HG03066 (cell line): Measurements from ENCODE around the gene OIT3.

Experiments used
- ATAC-seq: cut with Tn5 transposase; IDR thresholded peaks from one replicate; pipeline ENCODE4 v1.9.1; 2021; ENCODE audit warnings: low read depth; ENCODE audit not compliant: unreplicated experiment

OIT3 gene

GRCh38 chr10:72893136-72893798 lies at the start of gene OIT3:
Gene OIT3, plus strand, starts transcription at chr10:72893739. Its CDS starts 60 bp downstream, at chr10:72893799.
- ATAC-seq = no peak

GRCh38 chr10:72846238-72846637 lies 47.3 kb upstream of the OIT3 start:
- ATAC-seq = no peak

- ATAC-seq = no peak
Observed at GRCh38 chr10:72847681-72848080, 45.9 kb upstream of the OIT3 start.

GRCh38 chr10:72850861-72851260 lies 42.7 kb upstream of the OIT3 start:
- ATAC-seq = no peak

GRCh38 chr10:72851509-72851908 lies 42.0 kb upstream of the OIT3 start:
- ATAC-seq = no peak

- ATAC-seq = no peak
Observed at GRCh38 chr10:72852508-72852907, 41.0 kb upstream of the OIT3 start.

- ATAC-seq = no peak
Observed at GRCh38 chr10:72855129-72855528, 38.4 kb upstream of the OIT3 start.

- ATAC-seq = no peak
Observed at GRCh38 chr10:72855790-72856189, 37.7 kb upstream of the OIT3 start.

GRCh38 chr10:72858067-72858466 lies 35.5 kb upstream of the OIT3 start:
- no peak for ATAC-seq

- ATAC-seq = no peak
Observed at GRCh38 chr10:72862957-72863356, 30.6 kb upstream of the OIT3 start.

GRCh38 chr10:72875250-72876055 lies 18.1 kb upstream of the OIT3 start:
- no peak for ATAC-seq

- ATAC-seq = no peak
Observed at GRCh38 chr10:72879245-72879644, 14.3 kb upstream of the OIT3 start.

GRCh38 chr10:72881291-72881690 lies 12.2 kb upstream of the OIT3 start:
- ATAC-seq = no peak

GRCh38 chr10:72883861-72884260 lies 9.7 kb upstream of the OIT3 start:
- no peak for ATAC-seq

- ATAC-seq = no peak
Observed at GRCh38 chr10:72885953-72886352, 7.6 kb upstream of the OIT3 start.

GRCh38 chr10:72886621-72887020 lies 6.9 kb upstream of the OIT3 start:
- no peak for ATAC-seq

- no peak for ATAC-seq
Observed at GRCh38 chr10:72887043-72887442, 6.5 kb upstream of the OIT3 start.

- no peak for ATAC-seq
Observed at GRCh38 chr10:72888151-72888638, 5.3 kb upstream of the OIT3 start.

GRCh38 chr10:72889391-72889831 lies 4.1 kb upstream of the OIT3 start:
- ATAC-seq = no peak

- ATAC-seq = no peak
Observed at GRCh38 chr10:72890086-72890485, 3.5 kb upstream of the OIT3 start.

- no peak for ATAC-seq
Observed at GRCh38 chr10:72895236-72895850, 1.8 kb downstream of the OIT3 start.
